NCI-H1417 (cell line): Measurements from ENCODE around the gene BIN1.
A peak's percentile ranks its signal among the peaks of the same experiment; 100 is the strongest.
"Not testable (repeated sequence)": the region's sequence is repeated elsewhere in the genome, so short reads cannot be mapped to it uniquely, and the experiment has no call there.

ENCODE experiments used
- DNase-seq, 3 experiments: peaks; one replicate each; lab custom pipeline; 2025; lab: John Stamatoyannopoulos, UW

BIN1 gene

GRCh38 chr2:127134235-127134634 lies 27.3 kb upstream of the BIN1 start:
- no peak for DNase-seq

- DNase-seq: no peak
These were observed 26.8 kb upstream of the BIN1 start for GRCh38 chr2:127133793-127134192.

- no peak for DNase-seq
These were observed 23.5 kb upstream of the BIN1 start for GRCh38 chr2:127130421-127130820.

- no peak for DNase-seq
These were observed 23.0 kb upstream of the BIN1 start for GRCh38 chr2:127129937-127130336.

- DNase-seq: peak in 1 of 3 experiments; percentile 20
These were observed 21.5 kb upstream of the BIN1 start for GRCh38 chr2:127128445-127128904.

- DNase-seq: no peak
These were observed 18.9 kb upstream of the BIN1 start for GRCh38 chr2:127125821-127126220.

GRCh38 chr2:127124426-127124825 lies 17.5 kb upstream of the BIN1 start:
- no peak for DNase-seq

- DNase-seq: peak in 1 of 3 experiments; percentile 2
These were observed 15.5 kb upstream of the BIN1 start for GRCh38 chr2:127122361-127123027.

- DNase-seq: no peak
These were observed 14.8 kb upstream of the BIN1 start for GRCh38 chr2:127121776-127122176.

GRCh38 chr2:127121353-127121752 lies 14.4 kb upstream of the BIN1 start:
- DNase-seq: no peak

- not testable (repeated sequence) for DNase-seq
These were observed 13.5 kb upstream of the BIN1 start for GRCh38 chr2:127120408-127120807.

GRCh38 chr2:127118467-127118866 lies 11.5 kb upstream of the BIN1 start:
- DNase-seq: no peak

- DNase-seq: no peak
These were observed 11.1 kb upstream of the BIN1 start for GRCh38 chr2:127118038-127118437.

GRCh38 chr2:127117603-127118002 lies 10.6 kb upstream of the BIN1 start:
- no peak for DNase-seq

- no peak for DNase-seq
These were observed 8.7 kb upstream of the BIN1 start for GRCh38 chr2:127115471-127116199.

GRCh38 chr2:127110985-127111384 lies 4.0 kb upstream of the BIN1 start:
- DNase-seq: no peak

- DNase-seq: no peak
These were observed 1.2 kb upstream of the BIN1 start for GRCh38 chr2:127108090-127108523.

- no peak for DNase-seq
These were observed 657 bp upstream of the BIN1 start for GRCh38 chr2:127107622-127107999.

GRCh38 chr2:127106457-127106990 lies 430 bp downstream of the BIN1 start:
- no peak for DNase-seq

- DNase-seq: no peak
These were observed 1.1 kb downstream of the BIN1 start for GRCh38 chr2:127105656-127106456.

- DNase-seq: no peak
These were observed 1.9 kb downstream of the BIN1 start for GRCh38 chr2:127104881-127105655.
